Tibial nerve (tissue), 4 donors: ENCODE results near the gene CYP4F12. TPM values are rescaled to one million over a fixed set of nuclear protein-coding genes. Genes with fewer than 3 reads are reported as not detected.

Experiments used
- DNase-seq, 2 donors: peaks; one replicate each; pipeline ENCODE4 v3.0.0-alpha.2; 2019; ENCODE audit warnings: low spot score in 2 of 2
- H3K27ac ChIP-seq, 4 donors: fragments of 200-600 bp; sonication (generic) in 3 of 4; one replicate each; pipeline ENCODE4 v1.5.1; 2017 to 2019; ENCODE audit warnings: mild to moderate bottlenecking in 1 of 4
- H3K27me3 ChIP-seq, 2 donors: fragments of 200-600 bp; sonication (generic) in 1 of 2; one replicate each; pipeline versions ENCODE4 v1.5.1 to v1.6.0; 2017 to 2019
- H3K36me3 ChIP-seq, 3 donors: fragments of 200-600 bp; sonication (generic); one replicate each; pipeline ENCODE4 v1.5.1; 2018 to 2019
- H3K4me1 ChIP-seq, 4 donors: fragments of 200-600 bp; sonication (generic) in 3 of 4; one replicate each; pipeline ENCODE4 v1.5.1; 2017 to 2019
- H3K4me3 ChIP-seq, 4 donors: fragments of 200-600 bp; sonication (generic) in 3 of 4; one replicate each; pipeline ENCODE4 v1.5.1; 2017 to 2019; ENCODE audit warnings: mild to moderate bottlenecking in 1 of 4, moderate library complexity in 1 of 4
- H3K9me3 ChIP-seq, 4 donors: fragments of 200-600 bp; sonication (generic) in 3 of 4; one replicate each; pipeline ENCODE4 v1.5.1; 2017 to 2019
- CTCF ChIP-seq, 5 experiments: fragments of 200-600 bp in 3 of 5; fragments of 450-650 bp in 2 of 5; sonication (generic) in 3 of 5; IDR thresholded peaks; one replicate each; pipeline ENCODE4 v1.5.1; 2016 to 2019; ENCODE audit warnings: antibody characterized with exemption in 5 of 5, mild to moderate bottlenecking in 3 of 5, moderate library complexity in 2 of 5
- EP300 ChIP-seq, 2 donors: sonication (generic); formaldehyde crosslinking; IDR thresholded peaks; one replicate each; pipeline ENCODE4 v1.6.1; 2017; ENCODE audit warnings: antibody characterized with exemption in 2 of 2, mild to moderate bottlenecking in 1 of 2
- POLR2A ChIP-seq, 2 donors: fragments of 450-650 bp; IDR thresholded peaks; one replicate each; pipeline ENCODE4 v1.6.1; 2017; ENCODE audit warnings: antibody characterized with exemption in 2 of 2, mild to moderate bottlenecking in 2 of 2, moderate library complexity in 2 of 2
- WGBS, 2 donors: methylation state at CpG; one replicate each; pipeline ENCODE4 v1.1.5; 2018; 5-methylcytosine and 5-hydroxymethylcytosine counted together
- total RNA-seq, 4 donors: library from RNA; depleted of rRNA; stranded (reverse); fragments of >200 nt; gene quantifications; one replicate each; pipeline ENCODE4 v1.1.0, GENCODE V29; 2016

Gene CYP4F12
- total RNA-seq, 4 donors from 2014 or later = 12.6 to 62.0 (median 50.4) TPM

DNA sequence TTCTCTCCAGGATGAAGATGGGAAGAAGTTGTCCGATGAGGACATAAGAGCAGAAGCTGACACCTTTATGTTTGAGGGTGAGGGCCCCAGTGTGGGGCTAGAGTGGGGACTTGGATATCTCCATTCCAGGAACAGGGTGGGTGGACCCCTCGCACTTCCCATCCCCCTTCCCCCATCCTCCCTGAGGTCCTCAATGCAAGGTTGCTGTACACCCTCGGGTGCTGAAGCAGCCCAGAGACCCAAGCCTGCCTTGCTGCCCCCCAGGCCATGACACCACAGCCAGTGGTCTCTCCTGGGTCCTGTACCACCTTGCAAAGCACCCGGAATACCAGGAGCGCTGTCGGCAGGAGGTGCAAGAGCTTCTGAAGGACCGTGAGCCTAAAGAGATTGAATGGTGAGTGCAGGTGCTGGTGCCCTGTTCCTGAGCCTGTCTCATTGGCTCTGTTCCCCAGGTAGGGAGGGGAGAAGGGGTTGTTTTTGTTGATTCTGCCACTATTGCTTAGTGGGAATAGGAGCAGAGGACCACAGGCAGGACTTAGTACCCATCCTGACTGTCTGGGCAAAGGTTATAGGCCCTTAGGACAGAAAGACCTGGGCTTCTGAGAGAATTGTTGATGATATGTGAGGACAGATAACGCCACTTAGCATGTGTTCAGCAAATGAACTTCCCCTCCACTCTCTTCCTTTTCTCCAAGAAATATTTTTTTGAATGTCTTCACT, 20.2 kb upstream of the CYP4F12 start:
- no peak overlapping the region for H3K27ac ChIP-seq
- H3K27me3 ChIP-seq = no peaks in the 10 kb centered on the region
- no peak overlapping the region for H3K4me3 ChIP-seq
- TF ChIP-seq POLR2A (IDR thresholded peaks at IDR 0.05) = no peak
- no peak for TF ChIP-seq CTCF (IDR thresholded peaks at IDR 0.05)
- no peak for TF ChIP-seq EP300 (IDR thresholded peaks at IDR 0.05)
- 47 to 69% methylated on average over 8 of the region's 8 CpGs for WGBS, 2 donors
- H3K4me1 ChIP-seq = no peaks in the 10 kb centered on the region
- H3K9me3 ChIP-seq = no peaks in the 10 kb centered on the region
- H3K36me3 ChIP-seq = no peaks in the 10 kb centered on the region
- no peak for DNase-seq

GRCh38 chr19:15656467-15656866, 16.4 kb upstream of the CYP4F12 start:
- H3K4me1 ChIP-seq = no peaks in the 10 kb centered on the region
- no peaks in the 10 kb centered on the region for H3K36me3 ChIP-seq
- no peaks in the 10 kb centered on the region for H3K27me3 ChIP-seq
- TF ChIP-seq EP300 (IDR thresholded peaks at IDR 0.05) = no peak
- TF ChIP-seq POLR2A (IDR thresholded peaks at IDR 0.05) = no peak
- no peak for TF ChIP-seq CTCF (IDR thresholded peaks at IDR 0.05)
- H3K4me3 ChIP-seq = no peak overlapping the region
- no peak overlapping the region for H3K27ac ChIP-seq
- no peak for DNase-seq
- no peaks in the 10 kb centered on the region for H3K9me3 ChIP-seq

- Histone ChIP-seq H3K27ac (no peak overlapping the region), H3K36me3 (no peaks in the 10 kb centered on the region), H3K9me3 (no peaks in the 10 kb centered on the region), H3K4me1 (no peaks in the 10 kb centered on the region), H3K4me3 (no peak overlapping the region), H3K27me3 (no peaks in the 10 kb centered on the region)
- TF ChIP-seq CTCF (IDR thresholded peaks at IDR 0.05) = no peak
- TF ChIP-seq EP300 (IDR thresholded peaks at IDR 0.05) = no peak
- TF ChIP-seq POLR2A (IDR thresholded peaks at IDR 0.05) = no peak
- WGBS, 2 donors = 72 to 75% methylated on average over 4 of the region's 4 CpGs
- no peak for DNase-seq
These were observed 9.6 kb upstream of the CYP4F12 start for GRCh38 chr19:15663247-15663646.

GRCh38 chr19:15666186-15666585, 6.7 kb upstream of the CYP4F12 start:
- no peak for DNase-seq
- Histone ChIP-seq H3K36me3 (no peaks in the 10 kb centered on the region), H3K27me3 (no peaks in the 10 kb centered on the region), H3K27ac (no peak overlapping the region), H3K4me3 (no peak overlapping the region), H3K4me1 (no peaks in the 10 kb centered on the region), H3K9me3 (no peaks in the 10 kb centered on the region)
- 14 to 36% methylated on average over 1 of the region's 1 CpG for WGBS, 2 donors
- TF ChIP-seq EP300 (IDR thresholded peaks at IDR 0.05) = no peak
- TF ChIP-seq CTCF (IDR thresholded peaks at IDR 0.05) = no peak
- no peak for TF ChIP-seq POLR2A (IDR thresholded peaks at IDR 0.05)

DNA sequence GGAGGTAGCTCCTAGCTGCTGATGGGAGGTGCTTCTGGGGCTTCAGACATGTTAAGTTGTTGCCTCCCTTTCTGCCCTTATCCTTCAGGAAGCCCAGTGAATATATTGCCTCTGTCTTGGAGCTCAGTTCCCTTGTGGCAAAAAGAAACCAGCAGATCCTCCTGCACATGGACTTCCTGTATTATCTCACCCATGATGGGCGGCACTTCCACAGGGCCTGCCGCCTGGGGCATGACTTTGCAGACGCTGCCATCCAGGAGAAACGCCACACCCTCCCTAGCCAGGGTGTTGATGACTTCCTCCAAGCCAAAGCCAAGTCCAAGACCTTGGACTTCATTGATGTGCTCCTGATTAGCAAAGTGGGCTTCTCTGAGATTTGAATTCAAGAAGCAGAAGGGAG, 6.0 kb upstream of the CYP4F12 start:
- no peak for DNase-seq
- Histone ChIP-seq H3K9me3 (no peaks in the 10 kb centered on the region), H3K4me3 (no peak overlapping the region), H3K27me3 (no peaks in the 10 kb centered on the region), H3K36me3 (no peaks in the 10 kb centered on the region), H3K27ac (no peak overlapping the region), H3K4me1 (no peaks in the 10 kb centered on the region)
- TF ChIP-seq POLR2A (IDR thresholded peaks at IDR 0.05) (no peak), CTCF (IDR thresholded peaks at IDR 0.05) (no peak), EP300 (IDR thresholded peaks at IDR 0.05) (no peak)
- WGBS, 2 donors = 70 to 73% methylated on average over 4 of the region's 4 CpGs
